Erythroblast (primary cell): ENCODE results near the gene UBA5.

Experiments used
- DNase-seq, 2 experiments: peaks; one replicate each; lab custom pipeline; 2025; lab: John Stamatoyannopoulos, UW
- GATA1 ChIP-seq: IDR thresholded peaks from 2 replicates; pipeline ENCODE4 v1.6.1; 2011; ENCODE audit warnings: low read depth, mild to moderate bottlenecking, control low read depth, low read length, moderate library complexity
- POLR2A ChIP-seq: IDR thresholded peaks from 2 replicates; pipeline ENCODE4 v1.6.1; 2011; ENCODE audit warnings: mild to moderate bottlenecking, low read length

UBA5 gene

GRCh38 chr3:132713977-132714727, 54.0 kb downstream of the UBA5 start:
- DNase-seq: no peak
- no peak for TF ChIP-seq POLR2A
- TF ChIP-seq GATA1: no peak

GRCh38 chr3:132716372-132716771, 56.2 kb downstream of the UBA5 start:
- DNase-seq: peak in 1 of 2 experiments; percentile 22
- TF ChIP-seq POLR2A: no peak

- DNase-seq: peak; percentile 15 to 38
Observed at GRCh38 chr3:132720228-132720627, 60.1 kb downstream of the UBA5 start.

GRCh38 chr3:132721479-132722164, 61.5 kb downstream of the UBA5 start:
- DNase-seq: peak; percentile 83 to 84
- no peak for TF ChIP-seq GATA1
- TF ChIP-seq POLR2A: no peak

More at GRCh38 chr3:132720228-132720627, 60.1 kb downstream of the UBA5 start:
- TF ChIP-seq POLR2A (no peak), GATA1 (no peak)

GRCh38 chr3:132722165-132723023, 62.3 kb downstream of the UBA5 start, which contains the start of gene NPHP3:
TSS of gene NPHP3 (minus strand) at chr3:132722409. CDS start at chr3:132722355, 54 bp downstream.
- DNase-seq: peak; percentile 96 to 98
- TF ChIP-seq POLR2A (peak; percentile 49), GATA1 (no peak)

- TF ChIP-seq POLR2A (no peak), GATA1 (no peak)
- peak in 1 of 2 experiments; percentile 35 for DNase-seq
Observed at GRCh38 chr3:132723024-132723950, 63.2 kb downstream of the UBA5 start.

- TF ChIP-seq POLR2A (no peak), GATA1 (no peak)
Observed at GRCh38 chr3:132726341-132726823, 66.3 kb downstream of the UBA5 start.

More at GRCh38 chr3:132726341-132726823, 66.3 kb downstream of the UBA5 start:
- peak; percentile 59 to 74 for DNase-seq
